A549 (cell line): Measurements from ENCODE around the gene MFSD12.

Source experiments
- KDM1A ChIP-seq: fragments of 200-600 bp; sonication (generic); IDR thresholded peaks from 2 replicates; pipeline ENCODE4 v1.6.1; 2016; ENCODE audit warnings: low read depth, mild to moderate bottlenecking
- RFX5 ChIP-seq: fragments of 450-650 bp; IDR thresholded peaks from 2 replicates; pipeline ENCODE4 v1.7.1; 2014; ENCODE audit warnings: antibody characterized with exemption, mild to moderate bottlenecking, moderate library complexity
- TF ChIP-seq, protein P1 (sequence below): fragments of >200 bp; sonication (Bioruptor Twin); formaldehyde crosslinking; IDR thresholded peaks from 3 replicates; pipeline ENCODE4 v1.5.1; 2016

DNA sequence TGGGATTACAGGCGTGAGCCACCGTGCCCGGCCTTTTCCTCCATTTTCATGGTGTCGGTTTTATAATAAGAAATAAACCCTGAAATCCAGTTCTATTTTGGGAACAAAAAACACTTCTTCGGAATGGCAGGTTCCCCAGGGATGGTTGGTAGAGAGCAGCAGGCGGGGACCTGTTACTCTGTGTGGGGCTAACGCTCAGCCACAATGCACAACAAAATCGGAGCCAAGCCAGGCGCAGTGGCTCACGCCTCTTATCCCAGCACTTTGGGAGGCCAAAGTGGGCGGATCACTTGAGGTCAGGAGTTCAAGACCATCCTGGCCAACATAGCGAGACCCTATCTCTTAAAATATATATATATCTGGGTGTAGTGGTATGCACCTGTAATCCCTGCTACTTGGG, 43.6 kb upstream of the MFSD12 start:
- no peak for TF ChIP-seq RFX5
- no peak for TF ChIP-seq KDM1A
- TF ChIP-seq, protein P1, sequence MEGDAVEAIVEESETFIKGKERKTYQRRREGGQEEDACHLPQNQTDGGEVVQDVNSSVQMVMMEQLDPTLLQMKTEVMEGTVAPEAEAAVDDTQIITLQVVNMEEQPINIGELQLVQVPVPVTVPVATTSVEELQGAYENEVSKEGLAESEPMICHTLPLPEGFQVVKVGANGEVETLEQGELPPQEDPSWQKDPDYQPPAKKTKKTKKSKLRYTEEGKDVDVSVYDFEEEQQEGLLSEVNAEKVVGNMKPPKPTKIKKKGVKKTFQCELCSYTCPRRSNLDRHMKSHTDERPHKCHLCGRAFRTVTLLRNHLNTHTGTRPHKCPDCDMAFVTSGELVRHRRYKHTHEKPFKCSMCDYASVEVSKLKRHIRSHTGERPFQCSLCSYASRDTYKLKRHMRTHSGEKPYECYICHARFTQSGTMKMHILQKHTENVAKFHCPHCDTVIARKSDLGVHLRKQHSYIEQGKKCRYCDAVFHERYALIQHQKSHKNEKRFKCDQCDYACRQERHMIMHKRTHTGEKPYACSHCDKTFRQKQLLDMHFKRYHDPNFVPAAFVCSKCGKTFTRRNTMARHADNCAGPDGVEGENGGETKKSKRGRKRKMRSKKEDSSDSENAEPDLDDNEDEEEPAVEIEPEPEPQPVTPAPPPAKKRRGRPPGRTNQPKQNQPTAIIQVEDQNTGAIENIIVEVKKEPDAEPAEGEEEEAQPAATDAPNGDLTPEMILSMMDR = no peak
